A375 (cell line): ENCODE data around the gene HYAL3. TPM values are rescaled to one million over a fixed set of nuclear protein-coding genes. Genes with fewer than 3 reads are reported as not detected.

Source experiments
- total RNA-seq: library from RNA; depleted of rRNA; stranded (reverse); fragments of >200 nt; shearing (Covaris generic); gene quantifications from 2 replicates; pipeline ENCODE4 v1.2.3, GENCODE V29; 2014; rRNA removed

HYAL3 gene, protein sequence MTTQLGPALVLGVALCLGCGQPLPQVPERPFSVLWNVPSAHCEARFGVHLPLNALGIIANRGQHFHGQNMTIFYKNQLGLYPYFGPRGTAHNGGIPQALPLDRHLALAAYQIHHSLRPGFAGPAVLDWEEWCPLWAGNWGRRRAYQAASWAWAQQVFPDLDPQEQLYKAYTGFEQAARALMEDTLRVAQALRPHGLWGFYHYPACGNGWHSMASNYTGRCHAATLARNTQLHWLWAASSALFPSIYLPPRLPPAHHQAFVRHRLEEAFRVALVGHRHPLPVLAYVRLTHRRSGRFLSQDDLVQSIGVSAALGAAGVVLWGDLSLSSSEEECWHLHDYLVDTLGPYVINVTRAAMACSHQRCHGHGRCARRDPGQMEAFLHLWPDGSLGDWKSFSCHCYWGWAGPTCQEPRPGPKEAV
- 8.4 and 9.2 TPM in 2 replicates for total RNA-seq

DNA sequence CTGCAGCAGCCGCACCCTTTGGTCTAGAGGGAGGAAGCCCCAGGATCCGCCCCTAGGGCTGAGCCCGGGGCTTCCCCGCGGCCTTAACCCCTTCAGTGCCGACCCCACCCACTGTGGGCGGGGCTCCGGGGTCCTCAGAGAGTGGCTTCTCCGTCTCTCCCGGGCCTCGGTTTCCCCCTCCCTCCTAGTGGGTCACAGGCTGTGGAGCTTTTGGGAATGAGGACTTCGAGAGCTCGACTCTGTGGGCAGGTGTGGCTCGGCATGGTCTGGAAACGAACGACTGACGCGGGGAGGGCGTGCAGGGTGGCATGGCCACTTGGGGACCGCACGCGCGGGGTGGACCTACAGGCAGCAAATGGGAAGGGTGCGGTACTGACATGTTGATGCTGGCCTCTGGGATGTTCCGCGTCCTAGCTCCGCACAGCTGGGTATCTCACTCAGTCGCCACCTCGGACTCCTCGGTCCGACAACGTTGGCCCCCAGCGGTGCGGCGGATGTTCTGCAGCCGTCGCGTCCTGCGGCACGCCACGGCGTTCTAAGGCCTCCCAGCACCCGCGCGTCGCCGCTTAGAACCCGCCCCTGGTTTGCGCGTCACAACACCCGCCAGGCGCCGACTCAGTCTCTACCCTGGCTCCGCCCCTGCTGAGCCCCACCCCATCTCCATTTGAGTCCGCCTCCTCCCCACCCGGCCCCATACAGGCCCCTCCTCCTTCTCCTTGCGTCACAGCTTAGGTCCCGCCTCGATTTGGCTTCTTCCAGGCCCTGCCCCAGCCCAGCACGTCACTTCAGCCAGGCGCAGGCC, at the start of gene HYAL3, which contains the start of gene NAA80:
Gene HYAL3, minus strand, starts transcription at position 570 of the 802 bp plus-strand sequence. CDS start 3,803 bp downstream, outside the sequence.
Gene NAA80, minus strand, starts transcription at position 570 of the 802 bp plus-strand sequence. CDS start 1,942 bp downstream, outside the sequence.

DNA sequence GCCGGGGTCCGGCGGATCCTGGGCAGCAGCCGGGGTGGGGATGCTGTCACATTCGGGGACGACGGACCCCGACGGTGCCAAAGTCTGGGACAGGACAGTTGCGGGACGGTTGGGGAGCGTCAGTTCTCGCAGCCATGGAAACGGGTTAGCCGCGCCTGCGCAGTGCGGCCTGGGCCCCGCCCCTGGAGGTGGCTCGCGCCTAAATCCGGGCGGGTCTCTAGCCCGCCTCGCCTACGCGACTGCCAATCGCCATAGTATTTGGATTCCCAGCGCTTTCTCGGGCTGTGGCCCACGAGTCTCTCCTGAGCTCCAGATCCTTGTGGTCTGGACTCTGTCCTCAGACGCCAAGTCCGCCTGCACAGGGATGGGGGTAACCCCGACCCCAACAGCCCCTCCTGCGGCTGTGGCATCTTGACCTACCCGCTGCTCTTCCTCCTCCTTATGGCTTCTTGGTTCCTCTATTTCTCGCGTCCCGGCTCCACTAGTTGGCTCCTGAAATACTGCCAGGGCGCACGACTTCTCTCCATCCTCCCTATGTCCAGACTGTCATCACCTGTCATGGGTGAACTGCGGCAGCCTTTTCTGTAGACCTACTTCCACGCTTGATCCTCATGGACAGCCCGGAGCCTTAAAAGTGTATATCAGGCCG, 46.5 kb upstream of the HYAL3 start, which contains the start of gene ZMYND10:
Gene ZMYND10, minus strand, starts transcription at position 147 of the 649 bp plus-strand sequence. CDS start 153 bp downstream, outside the sequence.

DNA sequence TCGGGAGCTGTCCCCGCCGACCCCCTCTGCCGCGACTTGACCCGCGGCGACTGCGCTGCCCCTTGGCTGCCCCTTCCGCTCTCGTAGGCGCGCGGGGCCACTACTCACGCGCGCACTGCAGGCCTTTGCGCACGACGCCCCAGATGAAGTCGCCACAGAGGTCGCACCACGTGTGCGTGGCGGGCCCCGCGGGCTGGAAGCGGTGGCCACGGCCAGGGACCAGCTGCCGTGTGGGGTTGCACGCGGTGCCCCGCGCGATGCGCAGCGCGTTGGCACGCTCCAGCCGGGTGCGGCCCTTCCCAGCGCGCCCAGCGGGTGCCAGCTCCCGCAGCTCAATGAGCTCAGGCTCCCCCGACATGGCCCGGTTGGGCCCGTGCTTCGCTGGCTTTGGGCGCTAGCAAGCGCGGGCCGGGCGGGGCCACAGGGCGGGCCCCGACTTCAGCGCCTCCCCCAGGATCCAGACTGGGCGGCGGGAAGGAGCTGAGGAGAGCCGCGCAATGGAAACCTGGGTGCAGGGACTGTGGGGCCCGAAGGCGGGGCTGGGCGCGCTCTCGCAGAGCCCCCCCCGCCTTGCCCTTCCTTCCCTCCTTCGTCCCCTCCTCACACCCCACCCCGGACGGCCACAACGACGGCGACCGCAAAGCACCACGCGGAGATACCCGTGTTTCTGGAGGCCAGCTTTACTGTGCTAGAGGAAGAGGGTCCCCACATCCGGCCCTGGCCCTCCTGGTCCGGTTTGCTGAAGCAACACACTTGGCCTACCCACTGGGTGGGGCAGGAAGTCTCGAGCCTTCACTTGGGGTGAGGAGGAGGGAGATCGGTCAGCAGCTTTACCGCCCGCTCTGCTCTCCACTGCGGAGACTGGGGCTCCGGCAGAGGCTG, 41.5 kb upstream of the HYAL3 start, which contains the start of gene RASSF1:
Gene RASSF1, minus strand, starts transcription at position 389 of the 882 bp plus-strand sequence. Its CDS starts 31 bp downstream, at position 358.

DNA sequence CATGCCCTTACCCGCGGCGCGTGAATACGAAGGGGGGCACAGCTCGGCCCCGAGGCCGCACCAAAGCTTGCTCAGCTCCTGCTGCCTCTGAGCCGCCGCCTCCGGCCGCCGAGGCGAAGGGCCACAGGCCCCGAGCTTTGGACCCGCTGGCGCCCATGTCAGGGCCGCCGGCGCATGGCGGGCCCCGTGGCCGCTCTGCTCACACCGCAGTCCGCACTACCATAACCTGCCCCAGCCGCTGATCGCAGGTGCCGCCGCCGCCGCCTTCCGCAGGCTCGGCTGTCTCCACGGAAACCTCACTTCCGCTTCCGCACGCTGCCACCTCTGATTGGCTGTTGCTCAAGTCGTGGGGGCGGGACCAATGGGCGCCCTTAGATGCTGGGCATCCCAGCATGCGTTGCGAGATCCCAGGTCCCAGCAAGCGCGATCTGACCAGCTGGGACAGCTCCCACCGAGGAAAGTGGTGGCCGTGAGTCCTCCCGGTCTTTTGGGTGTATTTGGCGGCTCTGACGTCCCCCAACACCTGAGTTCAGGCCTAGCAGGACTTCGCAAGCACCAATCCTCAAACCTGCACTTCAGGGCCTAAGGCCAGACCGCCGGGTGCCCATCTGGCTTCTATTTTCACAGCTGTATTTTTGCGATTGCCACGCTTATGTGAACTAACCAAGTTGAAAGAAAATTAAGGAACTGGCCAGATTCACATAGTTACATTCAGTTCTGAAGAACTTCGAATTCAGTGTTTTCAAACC, 28.9 kb upstream of the HYAL3 start, which contains the start of gene TUSC2:
Gene TUSC2, minus strand, starts transcription at position 281 of the 749 bp plus-strand sequence. Its CDS starts 124 bp downstream, at position 157.

DNA sequence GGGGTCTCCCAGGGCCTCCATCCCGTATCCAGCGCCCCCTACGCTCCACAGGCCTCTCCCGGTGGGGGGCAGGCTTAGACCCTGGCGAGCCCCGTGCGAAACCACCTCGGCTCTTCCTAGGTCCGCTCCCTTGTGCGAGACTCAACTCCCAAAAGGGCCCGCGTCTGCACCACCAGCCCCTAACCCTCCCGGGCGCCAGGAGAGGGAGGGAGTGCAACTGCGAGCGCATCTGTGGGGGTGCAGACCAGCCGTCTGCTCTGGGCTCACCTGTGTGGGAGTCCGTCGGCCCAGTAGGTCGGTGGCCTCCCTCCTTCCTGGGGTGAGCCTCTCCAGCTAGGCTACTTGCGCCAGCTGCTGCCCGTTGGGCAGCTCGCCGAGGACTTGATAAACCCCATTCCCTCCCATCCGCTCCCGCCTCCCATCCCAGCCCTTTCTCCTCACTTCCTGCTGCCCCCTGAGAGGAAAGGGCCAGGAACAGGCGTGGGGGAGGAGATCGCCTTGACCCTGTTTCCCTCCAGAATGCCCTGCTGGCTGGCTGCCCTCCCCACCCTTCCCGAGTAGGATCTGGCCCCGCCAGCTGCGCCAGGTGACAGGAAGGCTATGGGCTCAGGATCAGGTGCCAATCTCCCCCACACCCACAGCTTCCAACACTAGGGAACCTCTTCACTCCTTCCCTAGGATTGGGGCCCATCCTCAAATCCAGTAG, 23.3 kb upstream of the HYAL3 start, which contains the start of gene HYAL2:
Gene HYAL2, minus strand, starts transcription at position 360 of the 706 bp plus-strand sequence. CDS start 2,256 bp downstream, outside the sequence.

DNA sequence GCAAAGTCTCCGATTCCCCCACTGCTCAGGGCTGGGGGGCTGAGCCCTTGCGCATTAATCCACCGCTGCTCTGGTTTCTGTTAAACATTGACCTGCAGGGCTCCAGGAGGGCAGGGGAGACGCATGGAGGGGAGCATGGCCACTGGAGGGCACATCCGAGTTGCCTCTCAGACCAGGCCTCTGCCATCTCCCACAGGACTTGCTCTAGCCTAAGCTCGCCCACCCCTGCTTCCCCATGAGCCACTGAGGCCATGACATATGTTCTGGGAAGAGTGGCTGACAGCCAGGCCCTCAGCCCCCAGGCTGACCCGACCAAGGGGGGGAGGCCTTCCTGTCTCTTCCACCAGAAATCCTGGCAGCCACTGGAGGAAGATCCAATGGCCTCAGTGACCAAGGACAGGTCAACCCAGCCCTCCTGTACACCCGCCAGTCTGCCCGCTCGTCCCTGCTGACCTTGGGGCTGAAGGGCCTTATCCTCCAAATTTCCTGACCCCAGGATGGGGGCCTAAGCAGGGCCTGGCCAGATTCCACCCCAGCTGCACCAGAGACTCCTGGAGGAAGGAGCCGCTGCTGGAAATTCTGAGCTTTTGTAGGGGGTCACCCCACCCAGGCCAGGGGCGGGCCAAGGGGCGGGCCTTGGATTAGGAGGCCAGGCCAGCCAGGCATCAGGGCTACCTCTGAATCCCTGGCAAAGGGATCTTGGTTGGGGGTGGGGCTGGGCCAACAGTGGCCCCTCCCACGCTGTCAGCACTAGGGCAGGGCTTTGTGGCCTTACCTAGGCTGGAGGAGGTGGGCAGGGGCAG, 4.0 kb upstream of the HYAL3 start, which contains the start of gene HYAL1:
Gene HYAL1, minus strand, starts transcription at position 562 of the 803 bp plus-strand sequence. CDS start 618 bp downstream, outside the sequence.

DNA sequence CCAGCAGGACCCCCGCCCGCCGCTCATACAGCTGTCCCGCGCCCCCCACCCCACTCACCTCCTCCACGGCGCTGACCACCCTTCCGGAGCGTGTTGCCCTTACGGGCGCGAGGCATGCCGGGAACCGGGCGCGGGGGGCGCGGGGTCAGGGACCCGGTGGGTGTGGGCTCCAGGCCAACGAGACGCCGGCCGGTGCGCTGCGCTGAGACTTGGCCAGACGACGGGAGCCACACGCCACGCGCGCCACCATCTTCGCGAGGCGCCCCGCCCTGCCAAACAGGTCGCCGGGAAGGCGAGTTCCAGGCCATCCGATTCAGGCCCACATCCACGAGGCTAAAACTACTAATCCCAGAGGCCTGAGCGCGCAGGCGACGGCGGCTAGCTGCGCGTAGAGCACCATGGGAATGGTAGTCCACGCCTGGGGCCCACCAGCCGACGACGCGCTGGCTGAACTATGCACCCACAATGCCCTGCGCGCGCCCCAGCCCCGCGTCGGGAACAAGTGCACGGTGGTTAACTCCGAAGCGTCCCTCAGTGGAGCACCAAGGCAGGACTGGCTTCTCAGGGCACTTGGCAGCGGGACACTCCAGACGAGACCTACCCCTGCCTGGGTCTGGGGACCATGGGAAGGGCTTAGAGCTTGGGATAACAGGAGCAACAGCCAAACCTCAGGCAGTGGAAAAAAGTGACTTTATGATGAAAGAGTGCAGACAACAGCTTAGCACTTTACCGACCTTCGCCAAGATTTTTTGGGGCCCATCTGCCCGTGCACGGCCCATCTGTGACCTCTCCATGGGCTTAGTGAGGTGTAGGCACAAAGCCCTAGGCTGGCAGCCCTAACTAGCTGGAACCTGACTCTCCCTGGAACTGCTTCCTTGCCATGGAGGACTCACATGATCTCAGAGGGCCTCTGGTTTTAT, 6.8 kb downstream of the HYAL3 start, which contains the start of gene IFRD2:
Gene IFRD2, minus strand, starts transcription at position 271 of the 920 bp plus-strand sequence. Its CDS starts 155 bp downstream, at position 116.

DNA sequence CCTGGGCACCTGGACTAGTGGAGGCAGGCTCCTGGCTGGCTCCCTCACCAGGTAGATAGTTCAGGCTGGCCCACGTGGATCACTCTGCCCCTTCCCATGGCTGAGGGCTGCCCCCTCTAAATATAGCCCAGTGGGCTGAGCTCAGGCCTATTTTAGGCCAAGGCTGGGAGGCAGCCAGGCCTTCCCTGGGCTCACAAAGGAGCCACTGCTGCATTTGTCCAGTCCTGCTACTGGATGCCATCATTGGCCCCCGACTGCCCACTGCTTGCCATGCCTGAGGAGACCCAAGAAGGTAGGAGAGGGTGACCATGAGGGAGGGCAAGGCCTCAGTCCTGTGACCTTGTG, 20.4 kb downstream of the HYAL3 start, which contains the start of gene LSMEM2:
Gene LSMEM2, plus strand, starts transcription at position 208 of the 345 bp plus-strand sequence. Its CDS starts 27 bp downstream, at position 235.

DNA sequence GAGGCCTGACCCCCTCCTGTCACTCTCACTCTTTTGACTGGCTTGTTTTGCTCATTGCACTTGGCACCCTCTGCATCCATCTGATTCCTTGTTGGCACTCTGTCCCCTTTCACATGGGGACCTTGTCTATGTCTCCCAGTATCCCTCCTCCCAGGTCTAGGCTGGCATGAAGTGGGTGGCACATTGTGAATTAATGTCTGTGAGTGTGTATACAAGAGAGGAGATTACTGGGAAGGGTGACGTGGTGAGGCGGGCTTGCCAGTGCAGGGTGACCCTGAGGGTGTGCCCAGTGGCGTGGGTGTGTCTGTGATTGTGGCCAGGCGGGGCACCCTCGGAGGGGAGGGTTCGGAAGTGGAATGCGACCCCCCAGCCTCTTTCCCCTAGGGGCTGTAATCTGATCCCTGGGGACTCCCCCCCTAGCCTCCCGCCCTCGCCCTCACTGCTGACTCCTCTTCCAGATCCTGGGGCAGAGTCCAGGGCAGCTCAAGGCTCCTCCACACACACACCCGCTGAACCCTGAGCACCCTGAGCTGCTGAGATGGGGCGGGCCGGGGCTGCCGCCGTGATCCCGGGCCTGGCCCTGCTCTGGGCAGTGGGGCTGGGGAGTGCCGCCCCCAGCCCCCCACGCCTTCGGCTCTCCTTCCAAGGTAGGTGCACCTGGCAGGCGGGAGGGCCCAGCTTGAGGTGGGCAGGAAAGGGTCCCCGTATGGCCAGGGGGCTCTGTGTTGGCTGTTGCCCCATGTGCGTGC, 30.3 kb downstream of the HYAL3 start, which contains the start of gene SEMA3B:
Gene SEMA3B, plus strand, starts transcription at position 445 of the 749 bp plus-strand sequence. Its CDS starts 94 bp downstream, at position 539.

Other genes starting within 250 kb of the HYAL3 start
- 144 and 173 TPM in 2 replicates for gene RBM5, start 210.5 kb downstream of the HYAL3 start, total RNA-seq
- 10.4 and 17.0 TPM in 2 replicates for gene SEMA3F, start 144.1 kb downstream of the HYAL3 start, total RNA-seq
- not detected in 2 replicates for gene GNAT1, start 107.8 kb downstream of the HYAL3 start, total RNA-seq
- 0.34 and 0.53 TPM in 2 replicates for gene SLC38A3, start 94.1 kb downstream of the HYAL3 start, total RNA-seq
- 151 and 172 TPM in 2 replicates for gene GNAI2, start 63.2 kb downstream of the HYAL3 start, total RNA-seq
- 237 and 258 TPM in 2 replicates for gene SEMA3B, start 30.3 kb downstream of the HYAL3 start, total RNA-seq
- gene LSMEM2, start 20.3 kb downstream of the HYAL3 start, total RNA-seq = 0.15 and 1.2 TPM in 2 replicates
- gene IFRD2, start 7.0 kb downstream of the HYAL3 start, total RNA-seq = 133 and 170 TPM in 2 replicates
- gene NAA80, start within 50 bp of the HYAL3 start, total RNA-seq = 14.7 and 16.3 TPM in 2 replicates
- gene HYAL1, start 4.2 kb upstream of the HYAL3 start, total RNA-seq = 0.32 and 0.34 TPM in 2 replicates
- 40.3 and 41.5 TPM in 2 replicates for gene HYAL2, start 23.3 kb upstream of the HYAL3 start, total RNA-seq
- gene TUSC2, start 28.8 kb upstream of the HYAL3 start, total RNA-seq = 82.0 and 86.7 TPM in 2 replicates
- gene RASSF1, start 41.4 kb upstream of the HYAL3 start, total RNA-seq = 11.2 and 15.8 TPM in 2 replicates
- gene ZMYND10, start 46.3 kb upstream of the HYAL3 start, total RNA-seq = 1.9 and 4.0 TPM in 2 replicates
- gene NPRL2, start 51.4 kb upstream of the HYAL3 start, total RNA-seq = 39.1 and 43.1 TPM in 2 replicates
- gene CYB561D2, start 51.5 kb upstream of the HYAL3 start, total RNA-seq = 27.0 and 29.1 TPM in 2 replicates
- gene TMEM115, start 60.1 kb upstream of the HYAL3 start, total RNA-seq = 54.7 and 59.0 TPM in 2 replicates
- gene CACNA2D2, start 204.2 kb upstream of the HYAL3 start, total RNA-seq = not detected in 2 replicates